NB4 (cell line): ENCODE results near the gene TLCD3B.

Experiments used
- CTCF ChIP-seq: IDR thresholded peaks from one replicate; pipeline ENCODE4 v1.5.1; 2012; ENCODE audit warnings: low read depth, low read length
- POLR2A ChIP-seq: IDR thresholded peaks from 2 replicates; pipeline ENCODE4 v1.6.1; 2011; ENCODE audit warnings: mild to moderate bottlenecking; ENCODE audit not compliant: insufficient read length; ENCODE audit errors: extremely low read depth
- TF ChIP-seq, protein P1 (sequence below): IDR thresholded peaks from 2 replicates; pipeline ENCODE4 v1.6.1; 2011; ENCODE audit warnings: low read depth, low read length

DNA sequence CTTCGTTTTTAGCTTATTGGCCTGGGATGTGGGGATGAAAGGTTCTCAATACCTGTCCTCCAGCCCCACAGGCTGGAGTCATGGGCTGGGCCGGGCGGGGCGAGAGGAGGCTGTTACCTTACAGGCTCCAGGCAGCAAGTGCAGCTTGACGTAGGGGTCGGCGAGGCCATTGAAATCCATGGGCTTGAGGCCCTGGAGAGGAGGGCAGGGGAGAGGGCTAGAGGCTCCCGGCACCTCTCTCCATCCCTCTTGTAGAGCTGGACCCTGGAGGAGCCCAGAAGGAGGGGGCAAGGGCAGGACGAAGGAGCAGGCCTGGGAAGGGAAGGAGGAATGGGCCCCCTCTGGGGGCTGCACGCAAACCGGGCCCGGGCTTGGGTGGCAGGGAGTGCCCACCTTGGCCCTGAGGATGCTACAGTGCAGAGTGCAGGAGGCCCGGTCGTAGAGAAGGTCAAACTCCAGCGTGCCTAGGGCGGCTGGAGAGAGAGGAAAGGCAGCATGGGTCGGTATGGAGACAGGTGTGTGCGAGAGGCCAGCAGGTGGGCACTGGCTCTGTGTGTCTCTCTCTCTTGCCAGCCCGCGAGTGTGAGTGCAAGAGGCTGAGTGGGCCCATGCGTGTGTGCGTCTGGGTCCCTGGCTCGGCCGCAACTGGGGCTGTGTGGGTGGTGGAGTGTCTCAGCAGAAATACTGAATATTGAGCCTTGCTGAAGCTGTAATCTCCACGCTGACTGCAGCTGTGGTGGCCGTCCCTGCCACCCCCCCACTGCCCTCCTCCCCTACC, 21.8 kb downstream of the TLCD3B start:
- no peak for TF ChIP-seq CTCF
- TF ChIP-seq POLR2A: no peak
- TF ChIP-seq, protein P1, sequence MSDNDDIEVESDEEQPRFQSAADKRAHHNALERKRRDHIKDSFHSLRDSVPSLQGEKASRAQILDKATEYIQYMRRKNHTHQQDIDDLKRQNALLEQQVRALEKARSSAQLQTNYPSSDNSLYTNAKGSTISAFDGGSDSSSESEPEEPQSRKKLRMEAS: no peak
